Stomach (tissue), 4 donors: ENCODE results near the gene SEPTIN1.

Source experiments
- POLR2A ChIP-seq, 4 donors: fragments of 450-650 bp; IDR thresholded peaks; one replicate each; pipeline ENCODE4 v1.6.1; 2016; ENCODE audit warnings: antibody characterized with exemption in 4 of 4, control low read depth in 2 of 4, mild to moderate bottlenecking in 1 of 4, moderate library complexity in 1 of 4
- TF ChIP-seq, protein P1 (sequence below), 7 experiments: fragments of 450-650 bp in 4 of 7; fragments of 200-600 bp in 3 of 7; sonication (generic) in 3 of 7; IDR thresholded peaks; one replicate each; pipeline ENCODE4 v1.5.1; 2016 to 2019; ENCODE audit warnings: antibody characterized with exemption in 7 of 7, control low read depth in 2 of 7, mild to moderate bottlenecking in 1 of 7

DNA sequence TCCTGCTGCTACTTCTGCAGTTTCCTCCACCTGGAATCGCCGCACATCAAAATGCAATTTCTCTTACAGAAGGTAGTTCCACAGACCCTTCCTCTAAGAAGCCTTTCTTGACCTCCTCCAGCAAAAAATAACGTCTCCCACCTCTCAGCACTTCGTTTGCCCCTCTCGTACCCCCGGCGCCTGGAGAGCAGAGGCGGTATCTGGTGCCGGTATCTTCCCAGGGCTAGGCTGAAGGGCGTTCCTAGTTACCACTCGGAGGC is 47.0 kb upstream of the SEPTIN1 start:
- TF ChIP-seq, protein P1, sequence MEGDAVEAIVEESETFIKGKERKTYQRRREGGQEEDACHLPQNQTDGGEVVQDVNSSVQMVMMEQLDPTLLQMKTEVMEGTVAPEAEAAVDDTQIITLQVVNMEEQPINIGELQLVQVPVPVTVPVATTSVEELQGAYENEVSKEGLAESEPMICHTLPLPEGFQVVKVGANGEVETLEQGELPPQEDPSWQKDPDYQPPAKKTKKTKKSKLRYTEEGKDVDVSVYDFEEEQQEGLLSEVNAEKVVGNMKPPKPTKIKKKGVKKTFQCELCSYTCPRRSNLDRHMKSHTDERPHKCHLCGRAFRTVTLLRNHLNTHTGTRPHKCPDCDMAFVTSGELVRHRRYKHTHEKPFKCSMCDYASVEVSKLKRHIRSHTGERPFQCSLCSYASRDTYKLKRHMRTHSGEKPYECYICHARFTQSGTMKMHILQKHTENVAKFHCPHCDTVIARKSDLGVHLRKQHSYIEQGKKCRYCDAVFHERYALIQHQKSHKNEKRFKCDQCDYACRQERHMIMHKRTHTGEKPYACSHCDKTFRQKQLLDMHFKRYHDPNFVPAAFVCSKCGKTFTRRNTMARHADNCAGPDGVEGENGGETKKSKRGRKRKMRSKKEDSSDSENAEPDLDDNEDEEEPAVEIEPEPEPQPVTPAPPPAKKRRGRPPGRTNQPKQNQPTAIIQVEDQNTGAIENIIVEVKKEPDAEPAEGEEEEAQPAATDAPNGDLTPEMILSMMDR (IDR thresholded peaks at IDR 0.05), result no peak
- no peak for TF ChIP-seq POLR2A (IDR thresholded peaks at IDR 0.05)
